Keratinocyte (primary cell): ENCODE measurements around the gene BCAS3. TPM values are rescaled to one million over a fixed set of nuclear protein-coding genes. Genes with fewer than 3 reads are reported as not detected.

Source experiments
- DNase-seq: peaks from one replicate; pipeline ENCODE4 v3.0.0-alpha.2; 2011; ENCODE audit warnings: low read depth, missing footprints, low spot score
- FAIRE-seq: peaks from 2 replicates; lab custom pipeline; 2011; peaks lifted over from hg19 to GRCh38; lab: Jason Lieb, UNC
- H2AFZ ChIP-seq: 2 replicates; pipeline ENCODE4 v1.6.0; 2012; ENCODE audit warnings: low read length, control low read depth, inconsistent platforms; ENCODE audit not compliant: control insufficient read depth
- H3K27ac ChIP-seq: 2 replicates; pipeline ENCODE4 v1.5.1; 2011; ENCODE audit warnings: low read length; ENCODE audit not compliant: control insufficient read depth, insufficient read depth
- H3K27me3 ChIP-seq: 3 replicates; pipeline ENCODE4 v1.6.0; 2011; ENCODE audit warnings: low read length; ENCODE audit not compliant: control insufficient read depth, insufficient read depth; ENCODE audit errors: extremely low read depth
- H3K36me3 ChIP-seq, 2 experiments: 2 replicates in 1 of 2; 3 replicates in 1 of 2; pipeline ENCODE4 v1.5.1; 2011; ENCODE audit warnings: low read length in 2 of 2, mild to moderate bottlenecking in 1 of 2; ENCODE audit not compliant: control insufficient read depth in 2 of 2, insufficient read depth in 2 of 2; ENCODE audit errors: extremely low read depth in 1 of 2
- H3K4me1 ChIP-seq: 3 replicates; pipeline ENCODE4 v1.5.1; 2011; ENCODE audit warnings: low read length; ENCODE audit not compliant: control insufficient read depth, insufficient read depth; ENCODE audit errors: extremely low read depth
- H3K4me2 ChIP-seq: 3 replicates; pipeline ENCODE4 v1.6.0; 2011; ENCODE audit warnings: low read depth, low read length; ENCODE audit not compliant: control insufficient read depth, insufficient read depth; ENCODE audit errors: extremely low read depth
- H3K4me3 ChIP-seq, 3 experiments: fragments of 200-600 bp in 1 of 3; sonication (generic) in 1 of 3; 2 replicates in 2 of 3; 3 replicates in 1 of 3; pipeline ENCODE4 v1.5.1; 2011 to 2016; ENCODE audit warnings: low read length in 3 of 3, mild to moderate bottlenecking in 3 of 3, control low read depth in 2 of 3, inconsistent platforms in 1 of 3, low read depth in 1 of 3, mixed read lengths in 1 of 3, mixed run types in 1 of 3, moderate library complexity in 1 of 3; ENCODE audit not compliant: control insufficient read depth in 2 of 3, insufficient read depth in 2 of 3; ENCODE audit errors: extremely low read depth in 1 of 3
- H3K79me2 ChIP-seq: 2 replicates; pipeline ENCODE4 v1.6.0; 2012; ENCODE audit warnings: low read length; ENCODE audit not compliant: control insufficient read depth, insufficient read depth
- H3K9ac ChIP-seq: 3 replicates; pipeline ENCODE4 v1.6.0; 2011; ENCODE audit warnings: low read length; ENCODE audit not compliant: control insufficient read depth, insufficient read depth; ENCODE audit errors: extremely low read depth
- H3K9me1 ChIP-seq: 3 replicates; pipeline ENCODE4 v1.6.0; 2011; ENCODE audit warnings: low read length; ENCODE audit not compliant: control insufficient read depth, insufficient read depth; ENCODE audit errors: extremely low read depth
- H3K9me3 ChIP-seq: 2 replicates; pipeline ENCODE4 v1.5.1; 2012; ENCODE audit warnings: low read depth, low read length; ENCODE audit not compliant: control insufficient read depth
- H4K20me1 ChIP-seq: 3 replicates; pipeline ENCODE4 v1.6.0; 2011; ENCODE audit warnings: low read length; ENCODE audit not compliant: control insufficient read depth, insufficient read depth; ENCODE audit errors: extremely low read depth
- CTCF ChIP-seq, 3 experiments: IDR thresholded peaks in 1 of 3; conservative IDR thresholded peaks in 1 of 3; optimal IDR thresholded peaks in 1 of 3; 2 replicates in 2 of 3; 3 replicates in 1 of 3; pipeline versions ENCODE3 to v1.5.1; 2011; ENCODE audit warnings: low read length in 3 of 3, mild to moderate bottlenecking in 3 of 3, moderate library complexity in 2 of 3, control low read depth in 1 of 3, inconsistent platforms in 1 of 3; ENCODE audit not compliant: insufficient read depth in 2 of 3; ENCODE audit errors: extremely low read depth in 1 of 3
- EZH2 ChIP-seq: IDR thresholded peaks from one replicate; pipeline ENCODE4 v1.6.1; 2012; ENCODE audit warnings: inconsistent platforms, mild to moderate bottlenecking, low read length, moderate library complexity
- dilution Hi-C: fragments of 300-500 bp; cut with MboI; formaldehyde crosslinking; loops from one replicate; pipeline ENCODE4 v1.7.0; 2020; ENCODE audit warnings: low sequenced_read_pairs; ENCODE audit not compliant: extremely low pct_ligation_motif_present
- polyA plus RNA-seq, 5 experiments: library from polyadenylated mRNA; depleted of rRNA in 3 of 5; stranded (reverse) in 3 of 5; stranded (forward) in 1 of 5; unstranded in 1 of 5; fragments of >200 nt; gene quantifications; 1 replicate in 1 of 5; 2 replicates in 3 of 5; 3 replicates in 1 of 5; pipeline versions ENCODE4 v1.2.1 to v1.2.3, GENCODE V29; 2011 to 2012; ENCODE audit warnings: missing spikeins in 2 of 5, low read depth in 1 of 5, low replicate concordance in 1 of 5

BCAS3 gene
- polyA plus RNA-seq, 1 donor (not counting 4 experiments of a cell fraction or from before 2014, with no cell fraction given), result 11.8 TPM

GRCh38 chr17:60941028-60941427 lies 263.4 kb downstream of the BCAS3 start:
- DNase-seq (no peak), FAIRE-seq (no peak)
- H3K27me3 ChIP-seq, result no peaks in the 10 kb centered on the region
- H2AFZ ChIP-seq, result no peak overlapping the region
- TF ChIP-seq CTCF (optimal IDR thresholded peaks at IDR 0.05 in 1 of 3, IDR thresholded peaks at IDR 0.05 in 1 of 3, conservative IDR thresholded peaks at IDR 0.05 in 1 of 3; ENCODE audit: extremely low read depth in 1 of 3, insufficient read depth in 2 of 3, low read length in 3 of 3), result no peak
- TF ChIP-seq EZH2, result no peak
- no peak overlapping the region for H3K4me2 ChIP-seq
- no peaks in the 10 kb centered on the region for H3K36me3 ChIP-seq
- dilution Hi-C loops, result no loop called here
- H3K9ac ChIP-seq, result no peak overlapping the region
- H3K9me3 ChIP-seq, result no peaks in the 10 kb centered on the region
- H4K20me1 ChIP-seq, result no peaks in the 10 kb centered on the region
- H3K27ac ChIP-seq, result no peak overlapping the region
- H3K4me3 ChIP-seq, result no peak overlapping the region
- no peaks in the 10 kb centered on the region for H3K9me1 ChIP-seq
- no peaks in the 10 kb centered on the region for H3K4me1 ChIP-seq
- no peaks in the 10 kb centered on the region for H3K79me2 ChIP-seq

GRCh38 chr17:60941571-60941970 lies 263.9 kb downstream of the BCAS3 start:
- no peak overlapping the region for H2AFZ ChIP-seq
- no peaks in the 10 kb centered on the region for H3K9me1 ChIP-seq
- no peak for TF ChIP-seq EZH2
- TF ChIP-seq CTCF (optimal IDR thresholded peaks at IDR 0.05 in 1 of 3, IDR thresholded peaks at IDR 0.05 in 1 of 3, conservative IDR thresholded peaks at IDR 0.05 in 1 of 3; ENCODE audit: extremely low read depth in 1 of 3, insufficient read depth in 2 of 3, low read length in 3 of 3), result no peak
- dilution Hi-C loops, result no loop called here
- no peaks in the 10 kb centered on the region for H3K4me1 ChIP-seq
- DNase-seq (no peak), FAIRE-seq (no peak)
- H3K4me2 ChIP-seq, result no peak overlapping the region
- H3K36me3 ChIP-seq, result no peaks in the 10 kb centered on the region
- H3K27ac ChIP-seq, result no peak overlapping the region
- H3K9me3 ChIP-seq, result no peaks in the 10 kb centered on the region
- H3K79me2 ChIP-seq, result no peaks in the 10 kb centered on the region
- no peak overlapping the region for H3K9ac ChIP-seq
- H3K27me3 ChIP-seq, result no peaks in the 10 kb centered on the region
- no peaks in the 10 kb centered on the region for H4K20me1 ChIP-seq
- no peak overlapping the region for H3K4me3 ChIP-seq
